ENCODE measurements around the gene TCERG1L. TPM values are rescaled to one million over a fixed set of nuclear protein-coding genes. Genes with fewer than 3 reads are reported as not detected.

Gene TCERG1L
- total RNA-seq, 2 donors from 2014 or later = not detected

- Mint-ChIP-seq H3K4me3 (peak overlapping the region; percentile 69), H3K27me3 (peaks cover 58% of the 10 kb centered on the region), H3K27ac (no peak overlapping the region), H3K4me1 (peaks cover 2% of the 10 kb centered on the region), H3K36me3 (ENCODE audit: low read depth) (no peaks in the 10 kb centered on the region)
- ATAC-seq = no peak
- no peak for DNase-seq
- H3K9me3 ChIP-seq (ENCODE audit: control insufficient read depth, low read length, poor library complexity, severe bottlenecking) = no peaks in the 10 kb centered on the region
Observed at GRCh38 chr10:131310551-131311401, 745 bp downstream of the TCERG1L start.

GRCh38 chr10:131310142-131310541 is 1.4 kb downstream of the TCERG1L start:
- Mint-ChIP-seq H3K27me3 (peaks cover 56% of the 10 kb centered on the region), H3K4me3 (peak overlapping the region; percentile 69)
- no peak for ATAC-seq

GRCh38 chr10:131300508-131300907 is 11.0 kb downstream of the TCERG1L start:
- no peak overlapping the region for H3K4me3 Mint-ChIP-seq
- no peak overlapping the region for H3K27ac Mint-ChIP-seq
- peaks cover 8% of the 10 kb centered on the region for H3K27me3 Mint-ChIP-seq
- ATAC-seq = no peak
- H3K36me3 Mint-ChIP-seq (ENCODE audit: low read depth) = no peaks in the 10 kb centered on the region
- no peak for DNase-seq
- no peaks in the 10 kb centered on the region for H3K9me3 ChIP-seq (ENCODE audit: control insufficient read depth, low read length, poor library complexity, severe bottlenecking)
- no peaks in the 10 kb centered on the region for H3K4me1 Mint-ChIP-seq

More at GRCh38 chr10:131310142-131310541, 1.4 kb downstream of the TCERG1L start:
- no peaks in the 10 kb centered on the region for H3K36me3 Mint-ChIP-seq (ENCODE audit: low read depth)
- H3K4me1 Mint-ChIP-seq = peaks cover 2% of the 10 kb centered on the region
- no peak overlapping the region for H3K27ac Mint-ChIP-seq
- no peak for DNase-seq
- no peaks in the 10 kb centered on the region for H3K9me3 ChIP-seq (ENCODE audit: control insufficient read depth, low read length, poor library complexity, severe bottlenecking)

- DNase-seq = no peak
- Mint-ChIP-seq H3K27ac (no peak overlapping the region), H3K27me3 (no peaks in the 10 kb centered on the region), H3K4me1 (no peaks in the 10 kb centered on the region), H3K36me3 (ENCODE audit: low read depth) (no peaks in the 10 kb centered on the region), H3K4me3 (no peak overlapping the region)
- H3K9me3 ChIP-seq (ENCODE audit: control insufficient read depth, low read length, poor library complexity, severe bottlenecking) = no peaks in the 10 kb centered on the region
- ATAC-seq = no peak
Observed at GRCh38 chr10:131290781-131291180, 20.7 kb downstream of the TCERG1L start.

GRCh38 chr10:131288648-131289047 is 22.9 kb downstream of the TCERG1L start:
- ATAC-seq (no peak), DNase-seq (no peak)
- no peak overlapping the region for H3K4me3 Mint-ChIP-seq
- H3K36me3 Mint-ChIP-seq (ENCODE audit: low read depth) = no peaks in the 10 kb centered on the region
- no peaks in the 10 kb centered on the region for H3K4me1 Mint-ChIP-seq
- H3K27ac Mint-ChIP-seq = no peak overlapping the region
- H3K9me3 ChIP-seq (ENCODE audit: control insufficient read depth, low read length, poor library complexity, severe bottlenecking) = no peaks in the 10 kb centered on the region
- H3K27me3 Mint-ChIP-seq = no peaks in the 10 kb centered on the region

- no peaks in the 10 kb centered on the region for H3K27me3 Mint-ChIP-seq
- H3K9me3 ChIP-seq (ENCODE audit: control insufficient read depth, low read length, poor library complexity, severe bottlenecking) = no peaks in the 10 kb centered on the region
- no peaks in the 10 kb centered on the region for H3K36me3 Mint-ChIP-seq (ENCODE audit: low read depth)
- no peak overlapping the region for H3K4me3 Mint-ChIP-seq
- ATAC-seq (no peak), DNase-seq (no peak)
- H3K4me1 Mint-ChIP-seq = no peaks in the 10 kb centered on the region
- H3K27ac Mint-ChIP-seq = no peak overlapping the region
Observed at GRCh38 chr10:131282961-131283360, 28.6 kb downstream of the TCERG1L start.

- H3K27me3 Mint-ChIP-seq = no peaks in the 10 kb centered on the region
- H3K27ac Mint-ChIP-seq = no peak overlapping the region
- no peaks in the 10 kb centered on the region for H3K4me1 Mint-ChIP-seq
- no peak for DNase-seq
- no peaks in the 10 kb centered on the region for H3K9me3 ChIP-seq (ENCODE audit: control insufficient read depth, low read length, poor library complexity, severe bottlenecking)
- peaks cover 2% of the 10 kb centered on the region for H3K36me3 Mint-ChIP-seq (ENCODE audit: low read depth)
- ATAC-seq = no peak
- no peak overlapping the region for H3K4me3 Mint-ChIP-seq
Observed at GRCh38 chr10:131280101-131280500, 31.4 kb downstream of the TCERG1L start.

- Mint-ChIP-seq H3K4me1 (no peaks in the 10 kb centered on the region), H3K27me3 (no peaks in the 10 kb centered on the region), H3K27ac (no peak overlapping the region), H3K4me3 (no peak overlapping the region), H3K36me3 (ENCODE audit: low read depth) (peaks cover 2% of the 10 kb centered on the region)
- DNase-seq (no peak), ATAC-seq (no peak)
- H3K9me3 ChIP-seq (ENCODE audit: control insufficient read depth, low read length, poor library complexity, severe bottlenecking) = no peaks in the 10 kb centered on the region
Observed at GRCh38 chr10:131279516-131279915, 32.0 kb downstream of the TCERG1L start.

- H3K9me3 ChIP-seq (ENCODE audit: control insufficient read depth, low read length, poor library complexity, severe bottlenecking) = no peaks in the 10 kb centered on the region
- no peak overlapping the region for H3K27ac Mint-ChIP-seq
- no peaks in the 10 kb centered on the region for H3K27me3 Mint-ChIP-seq
- DNase-seq (no peak), ATAC-seq (no peak)
- H3K4me1 Mint-ChIP-seq = no peaks in the 10 kb centered on the region
- no peak overlapping the region for H3K4me3 Mint-ChIP-seq
- peaks cover 2% of the 10 kb centered on the region for H3K36me3 Mint-ChIP-seq (ENCODE audit: low read depth)
Observed at GRCh38 chr10:131277969-131278368, 33.6 kb downstream of the TCERG1L start.

GRCh38 chr10:131277278-131277677 is 34.2 kb downstream of the TCERG1L start:
- Mint-ChIP-seq H3K36me3 (ENCODE audit: low read depth) (peaks cover 2% of the 10 kb centered on the region), H3K27ac (no peak overlapping the region), H3K27me3 (no peaks in the 10 kb centered on the region), H3K4me1 (no peaks in the 10 kb centered on the region), H3K4me3 (no peak overlapping the region)
- ATAC-seq = no peak
- DNase-seq = no peak
- H3K9me3 ChIP-seq (ENCODE audit: control insufficient read depth, low read length, poor library complexity, severe bottlenecking) = no peaks in the 10 kb centered on the region

GRCh38 chr10:131275691-131276090 is 35.8 kb downstream of the TCERG1L start:
- ATAC-seq = no peak
- no peak for DNase-seq
- Mint-ChIP-seq H3K4me1 (no peaks in the 10 kb centered on the region), H3K36me3 (ENCODE audit: low read depth) (peaks cover 2% of the 10 kb centered on the region), H3K4me3 (no peak overlapping the region), H3K27me3 (no peaks in the 10 kb centered on the region), H3K27ac (no peak overlapping the region)
- H3K9me3 ChIP-seq (ENCODE audit: control insufficient read depth, low read length, poor library complexity, severe bottlenecking) = no peaks in the 10 kb centered on the region

GRCh38 chr10:131274883-131275282 is 36.6 kb downstream of the TCERG1L start:
- Mint-ChIP-seq H3K4me3 (no peak overlapping the region), H3K4me1 (no peaks in the 10 kb centered on the region), H3K27ac (no peak overlapping the region), H3K36me3 (ENCODE audit: low read depth) (peaks cover 2% of the 10 kb centered on the region), H3K27me3 (peaks cover 4% of the 10 kb centered on the region)
- H3K9me3 ChIP-seq (ENCODE audit: control insufficient read depth, low read length, poor library complexity, severe bottlenecking) = no peaks in the 10 kb centered on the region
- DNase-seq (no peak), ATAC-seq (no peak)

GRCh38 chr10:131274133-131274880 is 37.2 kb downstream of the TCERG1L start:
- Mint-ChIP-seq H3K27ac (no peak overlapping the region), H3K4me3 (no peak overlapping the region), H3K4me1 (no peaks in the 10 kb centered on the region), H3K27me3 (peaks cover 7% of the 10 kb centered on the region), H3K36me3 (ENCODE audit: low read depth) (peaks cover 2% of the 10 kb centered on the region)
- DNase-seq (no peak), ATAC-seq (no peak)
- no peaks in the 10 kb centered on the region for H3K9me3 ChIP-seq (ENCODE audit: control insufficient read depth, low read length, poor library complexity, severe bottlenecking)

Data from T-helper 17 cell (primary cell).